ENCODE data around the gene PDZD4. TPM values are rescaled to one million over a fixed set of nuclear protein-coding genes. Genes with fewer than 3 reads are reported as not detected.

Gene PDZD4
- total and polyA plus RNA-seq, 9 of the 15 experiments (the other 6 are each of a cell fraction or from before 2014, with no cell fraction given): 0.05 to 0.38 (median 0.07) TPM; not detected in 5

DNA sequence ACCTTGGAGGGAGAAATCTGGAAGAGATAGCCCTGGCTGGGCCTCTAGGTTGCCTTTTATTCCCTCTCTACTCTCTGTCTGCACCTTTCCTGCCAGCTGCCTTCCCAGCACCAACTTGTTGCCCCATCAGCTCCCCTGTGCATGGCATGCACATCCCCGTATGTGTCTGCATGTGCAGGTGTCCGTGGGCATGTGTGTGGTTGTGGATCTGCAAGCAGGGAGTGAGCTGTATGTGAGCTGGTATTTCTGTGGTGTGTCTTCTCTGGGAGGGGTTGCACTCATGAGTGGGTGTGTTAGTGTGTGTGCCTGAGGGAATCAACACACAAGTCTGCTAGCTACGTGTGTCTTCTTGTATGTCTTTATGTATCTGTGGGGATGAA is 45.8 kb upstream of the PDZD4 start:
- ChIA-PET CTCF (ENCODE audit: low intra/inter-chr PET ratio) (no interaction called here), POLR2A (no interaction called here)
- Histone ChIP-seq H3K9me1 (ENCODE audit: control insufficient read depth, insufficient read depth, low read length) (no peaks in the 10 kb centered on the region), H3K4me2 (ENCODE audit: insufficient read depth, low read length) (no peak overlapping the region), H3K4me3 (no peak overlapping the region), H2AFZ (ENCODE audit: low read depth, low read length) (no peak overlapping the region), H3K9ac (ENCODE audit: insufficient read depth in 1 of 2, low read depth in 2 of 2, low read length in 2 of 2) (no peak overlapping the region), H3K27ac (ENCODE audit: extremely low read depth, low read depth, low read length) (no peak overlapping the region), H3K4me1 (replicated peaks in 1 of 2; ENCODE audit: control insufficient read depth in 2 of 2, insufficient read depth in 2 of 2, low read length in 2 of 2) (peaks cover 0 to 15% of the 10 kb centered on the region in 2 experiments; a peak in 2 of 5 replicates), H3K27me3 (ENCODE audit: control insufficient read depth in 2 of 2, insufficient read depth in 2 of 2, low read length in 2 of 2) (peaks cover 0 to 45% of the 10 kb centered on the region in 2 experiments; a peak in 2 of 5 replicates), H3K36me3 (ENCODE audit: control insufficient read depth, insufficient read depth, low read length) (no peaks in the 10 kb centered on the region), H3K79me2 (ENCODE audit: control insufficient read depth, insufficient read depth, low read length) (no peaks in the 10 kb centered on the region), H4K20me1 (replicated peaks; ENCODE audit: control insufficient read depth, insufficient read depth, low read length) (0 out of 2 replicates have a peak, but pooled peaks cover 8% of the 10 kb centered on the region), H3K9me3 (replicated peaks; ENCODE audit: control insufficient read depth, insufficient read depth, low read depth, low read length) (no peaks in the 10 kb centered on the region)
- no peak for TF ChIP-seq CHCHD3 (CRISPR knock-in tag; IDR thresholded peaks at IDR 0.05)
- TF ChIP-seq ZNF707 (CRISPR knock-in tag; conservative IDR thresholded peaks at IDR 0.05): no peak
- in situ Hi-C loops (cut with MboI): no loop called here
- 5% methylated on average over 3 of the region's 3 CpGs for WGBS (ENCODE audit: insufficient coverage, low coverage, missing lambda C conversion rate)
- ATAC-seq (no peak), FAIRE-seq (no peak), DNase-seq (ENCODE audit: extremely low read depth in 1 of 4, low spot score in 3 of 4) (no peak)
- intact Hi-C loops (cut with micrococcal nuclease): no loop called here
- no TSS peak for BruUV-seq (replicated peaks)

DNA sequence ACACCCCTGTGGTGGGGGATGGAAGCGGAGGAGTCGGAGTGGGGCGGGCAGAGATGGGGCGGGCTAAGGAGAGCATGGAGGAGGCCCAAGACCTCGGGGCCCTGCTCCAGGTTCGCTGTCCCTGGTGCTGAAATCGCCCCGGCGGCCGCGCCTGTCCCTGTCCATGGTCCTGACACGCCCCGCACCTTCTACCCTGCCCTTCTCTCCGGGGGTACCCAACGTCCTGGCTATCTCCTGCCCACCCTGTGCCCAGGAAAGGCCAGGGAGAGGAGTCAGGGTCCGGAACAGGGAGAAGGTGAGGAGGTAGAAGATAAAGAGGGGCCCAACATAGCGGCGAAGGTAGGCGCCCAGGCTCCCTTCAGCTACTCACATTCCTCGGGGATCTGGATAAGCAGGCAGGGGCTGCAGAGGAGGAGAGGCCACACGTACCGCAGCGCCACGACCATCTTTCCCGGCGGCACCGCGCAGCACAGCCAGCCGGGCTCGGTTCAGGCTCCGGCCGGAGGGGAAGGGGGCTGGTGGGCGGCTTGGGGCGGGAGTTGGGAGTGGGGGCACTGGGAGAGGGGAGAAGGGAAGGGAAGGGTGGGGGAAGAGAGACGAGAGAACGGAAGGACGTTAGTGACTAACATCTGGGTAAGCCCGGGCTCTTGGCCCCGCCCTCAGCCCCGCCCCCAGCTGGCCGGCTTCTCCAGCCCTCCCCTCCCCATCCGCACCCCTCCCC is 45.2 kb upstream of the PDZD4 start:
- ChIA-PET POLR2A (no interaction called here), CTCF (ENCODE audit: low intra/inter-chr PET ratio) (no interaction called here)
- peak; percentile 86 for ATAC-seq
- peaks cover 0 to 44% of the 10 kb centered on the region in 2 experiments; a peak in 2 of 5 replicates for H3K27me3 ChIP-seq (ENCODE audit: control insufficient read depth in 2 of 2, insufficient read depth in 2 of 2, low read length in 2 of 2)
- H3K27ac ChIP-seq (ENCODE audit: extremely low read depth, low read depth, low read length): no peak overlapping the region
- peaks cover 0 to 20% of the 10 kb centered on the region in 2 experiments; a peak in 2 of 5 replicates for H3K4me1 ChIP-seq (replicated peaks in 1 of 2; ENCODE audit: control insufficient read depth in 2 of 2, insufficient read depth in 2 of 2, low read length in 2 of 2)
- no peaks in the 10 kb centered on the region for H3K36me3 ChIP-seq (ENCODE audit: control insufficient read depth, insufficient read depth, low read length)
- FAIRE-seq: no peak
- peak; percentile 65 to 88 (median 84) for DNase-seq (ENCODE audit: extremely low read depth in 1 of 4, low spot score in 3 of 4)
- no peak overlapping the region for H3K9ac ChIP-seq (ENCODE audit: insufficient read depth in 1 of 2, low read depth in 2 of 2, low read length in 2 of 2)
- no peaks in the 10 kb centered on the region for H3K9me1 ChIP-seq (ENCODE audit: control insufficient read depth, insufficient read depth, low read length)
- BruUV-seq (replicated peaks): no TSS peak
- no peak overlapping the region for H3K4me3 ChIP-seq
- H3K79me2 ChIP-seq (ENCODE audit: control insufficient read depth, insufficient read depth, low read length): no peaks in the 10 kb centered on the region
- no peak overlapping the region for H2AFZ ChIP-seq (ENCODE audit: low read depth, low read length)
- no peaks in the 10 kb centered on the region for H3K9me3 ChIP-seq (replicated peaks; ENCODE audit: control insufficient read depth, insufficient read depth, low read depth, low read length)
- 0 out of 2 replicates have a peak, but pooled peaks cover 8% of the 10 kb centered on the region for H4K20me1 ChIP-seq (replicated peaks; ENCODE audit: control insufficient read depth, insufficient read depth, low read length)
- in situ Hi-C loops (cut with MboI): no loop called here
- under 1% methylated on average over 16 of the region's 42 CpGs for WGBS (ENCODE audit: insufficient coverage, low coverage, missing lambda C conversion rate)
- no peak overlapping the region for H3K4me2 ChIP-seq (ENCODE audit: insufficient read depth, low read length)
- intact Hi-C loops (cut with micrococcal nuclease): no loop called here
- TF ChIP-seq, protein P1, sequence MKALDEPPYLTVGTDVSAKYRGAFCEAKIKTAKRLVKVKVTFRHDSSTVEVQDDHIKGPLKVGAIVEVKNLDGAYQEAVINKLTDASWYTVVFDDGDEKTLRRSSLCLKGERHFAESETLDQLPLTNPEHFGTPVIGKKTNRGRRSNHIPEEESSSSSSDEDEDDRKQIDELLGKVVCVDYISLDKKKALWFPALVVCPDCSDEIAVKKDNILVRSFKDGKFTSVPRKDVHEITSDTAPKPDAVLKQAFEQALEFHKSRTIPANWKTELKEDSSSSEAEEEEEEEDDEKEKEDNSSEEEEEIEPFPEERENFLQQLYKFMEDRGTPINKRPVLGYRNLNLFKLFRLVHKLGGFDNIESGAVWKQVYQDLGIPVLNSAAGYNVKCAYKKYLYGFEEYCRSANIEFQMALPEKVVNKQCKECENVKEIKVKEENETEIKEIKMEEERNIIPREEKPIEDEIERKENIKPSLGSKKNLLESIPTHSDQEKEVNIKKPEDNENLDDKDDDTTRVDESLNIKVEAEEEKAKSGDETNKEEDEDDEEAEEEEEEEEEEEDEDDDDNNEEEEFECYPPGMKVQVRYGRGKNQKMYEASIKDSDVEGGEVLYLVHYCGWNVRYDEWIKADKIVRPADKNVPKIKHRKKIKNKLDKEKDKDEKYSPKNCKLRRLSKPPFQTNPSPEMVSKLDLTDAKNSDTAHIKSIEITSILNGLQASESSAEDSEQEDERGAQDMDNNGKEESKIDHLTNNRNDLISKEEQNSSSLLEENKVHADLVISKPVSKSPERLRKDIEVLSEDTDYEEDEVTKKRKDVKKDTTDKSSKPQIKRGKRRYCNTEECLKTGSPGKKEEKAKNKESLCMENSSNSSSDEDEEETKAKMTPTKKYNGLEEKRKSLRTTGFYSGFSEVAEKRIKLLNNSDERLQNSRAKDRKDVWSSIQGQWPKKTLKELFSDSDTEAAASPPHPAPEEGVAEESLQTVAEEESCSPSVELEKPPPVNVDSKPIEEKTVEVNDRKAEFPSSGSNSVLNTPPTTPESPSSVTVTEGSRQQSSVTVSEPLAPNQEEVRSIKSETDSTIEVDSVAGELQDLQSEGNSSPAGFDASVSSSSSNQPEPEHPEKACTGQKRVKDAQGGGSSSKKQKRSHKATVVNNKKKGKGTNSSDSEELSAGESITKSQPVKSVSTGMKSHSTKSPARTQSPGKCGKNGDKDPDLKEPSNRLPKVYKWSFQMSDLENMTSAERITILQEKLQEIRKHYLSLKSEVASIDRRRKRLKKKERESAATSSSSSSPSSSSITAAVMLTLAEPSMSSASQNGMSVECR (CRISPR knock-in tag; IDR thresholded peaks at IDR 0.05): peak; percentile 100
- no peak for TF ChIP-seq JUN (IDR thresholded peaks at IDR 0.05; ENCODE audit: borderline replicate concordance, low read depth, low read length)
- peak; percentile 99 for TF ChIP-seq JUN (CRISPR knock-in tag; IDR thresholded peaks at IDR 0.05; ENCODE audit: borderline replicate concordance)
- peak; percentile 98 for TF ChIP-seq IRF1 (CRISPR knock-in tag; IDR thresholded peaks at IDR 0.05; ENCODE audit: borderline replicate concordance)

Measured in K562 (cell line).